NCI-H1092 (cell line): Measurements from ENCODE around the gene VWA8.
"Not testable (repeated sequence)": the region's sequence is repeated elsewhere in the genome, so short reads cannot be mapped to it uniquely, and the experiment has no call there.

Experiments
- DNase-seq: peaks from one replicate; lab custom pipeline; 2025; lab: John Stamatoyannopoulos, UW

VWA8 gene

GRCh38 chr13:41745496-41745895 lies 215.4 kb downstream of the VWA8 start:
- not testable (repeated sequence) for DNase-seq

- DNase-seq, result no peak
Measured at GRCh38 chr13:41742917-41743552, 217.9 kb downstream of the VWA8 start.

- DNase-seq, result no peak
Measured at GRCh38 chr13:41740479-41740878, 220.4 kb downstream of the VWA8 start.

- no peak for DNase-seq
Measured at GRCh38 chr13:41722684-41723535, 238.0 kb downstream of the VWA8 start.

DNA sequence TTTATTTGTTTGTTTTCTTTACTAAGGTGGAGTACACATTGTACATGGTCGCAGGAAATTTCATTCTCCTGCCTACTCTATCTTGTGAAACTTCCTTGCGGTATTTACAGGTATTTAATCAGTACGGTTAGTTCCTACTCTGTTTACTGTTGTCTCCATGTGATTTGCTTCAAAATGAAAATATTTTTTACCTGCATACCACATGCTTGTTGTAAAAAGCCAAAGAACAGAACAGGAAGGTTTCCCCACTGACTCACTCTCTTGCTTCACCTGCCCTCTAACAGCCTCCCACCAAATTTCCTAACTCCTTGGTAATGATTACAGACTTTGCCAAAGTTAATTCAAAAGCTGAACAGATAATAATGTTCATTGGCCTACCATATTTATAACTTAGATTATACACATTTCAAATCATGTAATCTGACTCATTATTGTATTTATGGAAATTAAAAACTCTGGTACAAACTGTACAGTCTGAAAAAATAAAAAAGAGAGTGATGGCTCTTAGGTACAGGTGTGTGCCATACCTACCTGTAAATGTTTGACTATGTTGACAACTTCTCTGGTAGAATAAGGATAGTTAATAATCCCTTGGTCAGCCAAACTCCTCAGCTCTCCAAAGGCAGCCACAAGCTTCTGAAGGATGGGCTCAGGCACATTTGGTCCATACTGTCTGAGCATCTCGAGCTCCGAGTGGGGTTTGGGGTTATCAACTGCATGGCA lies 239.9 kb downstream of the VWA8 start:
- DNase-seq, result no peak

- no peak for DNase-seq
Measured at GRCh38 chr13:41716236-41716635, 244.7 kb downstream of the VWA8 start.

DNA sequence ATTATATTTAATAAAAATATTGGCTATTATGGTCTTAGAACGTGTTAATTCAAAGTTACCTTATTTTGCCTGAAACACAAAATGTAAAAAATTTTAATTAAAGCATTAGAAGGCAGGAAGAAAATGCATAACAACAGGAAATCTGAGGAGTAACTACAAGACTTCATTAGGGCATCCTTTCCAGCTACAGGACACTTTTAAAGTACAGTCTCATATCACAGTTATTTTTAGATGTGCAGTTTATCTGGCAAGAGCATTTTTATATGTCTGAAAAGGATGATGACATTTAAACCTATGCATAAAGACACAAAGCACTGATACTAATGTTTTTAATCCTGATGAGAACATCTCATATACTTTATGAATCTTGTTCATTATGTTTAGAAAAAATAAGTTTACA lies 247.5 kb downstream of the VWA8 start:
- DNase-seq, result no peak

GRCh38 chr13:41710771-41711170 lies 250.1 kb downstream of the VWA8 start:
- DNase-seq, result no peak

DNA sequence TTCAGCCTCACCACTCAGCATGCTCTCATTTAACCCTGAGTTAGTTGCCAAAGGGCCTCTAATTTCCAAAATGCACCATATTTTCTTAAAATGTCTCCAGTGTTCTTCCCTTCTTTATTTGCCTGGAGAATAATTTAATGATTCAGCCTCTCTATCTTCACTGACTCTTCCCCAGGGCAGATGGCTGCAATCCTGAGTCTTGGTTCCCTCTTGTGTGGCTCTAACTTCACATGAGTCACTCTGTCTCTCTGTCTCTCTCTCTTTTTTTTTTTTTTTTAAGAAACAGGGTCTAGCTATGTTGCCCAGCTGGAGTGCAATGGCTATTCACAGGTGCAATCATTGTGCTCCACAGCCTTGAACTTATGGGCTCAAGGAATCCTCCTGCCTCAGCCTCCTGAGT lies 251.4 kb downstream of the VWA8 start:
- no peak for DNase-seq

DNA sequence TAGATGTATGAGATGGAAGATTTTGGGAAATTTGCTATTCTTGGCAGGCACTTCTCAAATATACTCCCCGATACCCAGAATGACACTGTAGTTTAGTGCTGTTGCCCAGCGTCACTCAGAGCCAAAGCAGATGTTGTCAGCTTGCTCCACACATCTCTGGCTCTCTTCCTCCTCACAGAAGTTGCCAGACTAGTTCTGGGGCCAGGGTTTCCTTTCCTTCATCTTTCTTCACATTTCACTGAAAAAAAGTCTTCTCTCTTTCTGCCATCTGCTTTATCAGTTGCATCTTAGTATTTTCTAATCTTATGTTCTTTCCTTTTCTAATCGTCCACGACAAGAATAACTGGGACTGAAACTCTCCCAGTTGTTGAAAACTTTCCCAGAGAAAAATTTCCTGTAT lies 252.2 kb downstream of the VWA8 start:
- no peak for DNase-seq

DNA sequence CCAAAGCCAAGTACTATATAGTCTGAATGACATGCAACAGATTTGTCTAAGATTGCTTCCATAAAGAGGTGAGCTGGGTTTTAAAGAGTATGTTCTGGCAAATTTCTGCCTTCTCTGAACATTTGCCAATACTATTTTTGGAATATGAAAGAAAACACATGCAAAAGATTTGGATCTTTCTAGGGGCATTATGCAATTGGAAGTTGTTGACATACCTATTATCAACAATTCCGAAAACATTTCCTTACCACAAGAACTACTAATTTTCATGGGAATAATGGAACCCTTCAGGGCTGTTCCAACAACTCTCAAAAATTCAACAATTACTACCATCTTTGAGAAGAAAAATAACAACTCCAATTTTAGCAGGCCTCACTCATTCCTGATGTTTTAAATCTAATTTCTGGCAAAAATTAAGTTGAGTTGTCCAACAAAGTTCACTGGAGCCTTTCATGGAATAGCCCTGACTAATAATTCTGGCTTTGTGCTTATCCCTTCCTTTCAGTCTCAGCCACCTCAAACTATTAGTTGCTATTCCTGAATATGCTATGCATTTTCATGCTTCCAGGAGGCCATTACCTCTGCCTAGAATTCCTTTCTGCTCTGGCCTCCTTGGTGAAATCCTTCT lies 253.6 kb downstream of the VWA8 start:
- DNase-seq, result no peak

DNA sequence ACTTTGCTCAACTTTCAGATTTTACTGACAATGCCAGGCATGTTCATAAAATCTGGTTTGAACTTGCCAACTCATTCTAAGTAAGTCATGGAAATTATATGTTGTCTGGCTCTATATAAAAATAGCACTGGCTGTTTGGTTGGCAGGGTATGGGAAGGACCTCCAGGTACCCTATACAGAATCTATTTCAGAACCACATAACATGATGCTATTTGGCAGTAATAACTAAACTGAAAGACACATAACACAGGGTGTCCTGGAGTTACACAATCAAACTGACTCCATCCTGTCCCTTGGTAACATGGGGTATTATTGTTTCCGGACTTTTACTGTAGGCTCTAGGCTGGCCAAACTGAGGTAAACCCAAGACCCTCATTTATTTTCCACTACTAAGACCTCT lies 254.8 kb downstream of the VWA8 start:
- no peak for DNase-seq

DNA sequence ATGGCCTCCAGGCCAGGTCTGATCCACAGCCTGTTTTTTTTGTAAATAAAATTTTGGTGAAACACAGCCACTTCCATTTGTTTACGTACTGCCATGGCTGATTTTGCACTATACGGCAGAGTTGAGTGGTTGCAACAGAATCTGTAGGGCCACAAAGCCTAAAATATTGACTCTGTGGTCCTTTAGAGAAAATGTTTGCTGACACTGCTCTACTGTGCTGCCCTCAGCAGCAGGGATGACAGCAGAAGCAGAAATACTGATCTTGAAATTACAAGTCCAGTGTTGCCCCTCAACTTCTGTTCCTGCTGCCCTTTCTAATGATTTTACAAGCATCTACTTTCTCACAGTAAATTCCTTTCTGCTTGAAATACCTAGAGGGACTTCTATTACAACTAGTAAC lies 258.4 kb downstream of the VWA8 start:
- no peak for DNase-seq

- DNase-seq, result no peak
Measured at GRCh38 chr13:41701676-41702075, 259.2 kb downstream of the VWA8 start.

- DNase-seq, result peak; percentile 85
Measured at GRCh38 chr13:41700790-41701310, 260.1 kb downstream of the VWA8 start.

GRCh38 chr13:41699759-41700158 lies 261.1 kb downstream of the VWA8 start:
- DNase-seq, result no peak

GRCh38 chr13:41697578-41697977 lies 263.3 kb downstream of the VWA8 start:
- no peak for DNase-seq

DNA sequence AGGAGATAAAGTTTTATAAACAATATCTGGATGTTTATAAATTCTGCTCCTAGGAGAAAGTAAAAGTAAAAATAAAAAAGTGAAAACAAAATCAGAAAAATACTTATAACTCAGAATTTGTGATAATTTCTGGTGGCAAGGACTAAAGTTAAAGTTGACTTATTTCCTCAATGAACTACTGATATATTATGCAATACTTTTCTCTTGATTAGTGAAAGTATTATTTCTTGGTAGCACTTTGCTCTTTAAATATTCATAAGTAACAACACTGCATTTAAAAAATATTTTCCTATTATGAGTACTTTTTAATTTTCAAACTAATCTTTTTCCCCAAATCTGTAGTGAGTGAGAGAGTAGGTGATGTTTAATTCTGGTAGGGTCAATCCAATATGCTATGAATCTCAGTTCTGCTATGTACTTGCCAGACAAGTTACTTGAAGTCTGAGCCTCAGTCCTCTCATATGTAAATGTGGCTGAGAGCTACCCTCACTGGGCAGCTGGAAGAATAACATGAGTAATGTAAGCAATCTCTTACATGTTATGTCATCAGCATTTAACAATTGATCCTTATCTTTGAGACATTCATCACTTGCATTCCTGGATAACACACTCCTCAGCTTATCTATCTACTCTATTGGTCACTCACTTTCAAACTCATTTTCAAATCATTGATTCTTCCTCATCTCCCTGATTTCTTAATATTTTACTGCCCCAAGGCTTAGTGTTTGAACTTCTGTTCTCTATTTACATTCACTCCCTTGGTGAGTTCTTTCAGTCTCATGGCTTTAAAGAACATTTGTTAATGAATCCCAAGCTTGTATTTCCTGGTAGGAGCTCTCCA lies 264.5 kb downstream of the VWA8 start:
- DNase-seq, result no peak

DNA sequence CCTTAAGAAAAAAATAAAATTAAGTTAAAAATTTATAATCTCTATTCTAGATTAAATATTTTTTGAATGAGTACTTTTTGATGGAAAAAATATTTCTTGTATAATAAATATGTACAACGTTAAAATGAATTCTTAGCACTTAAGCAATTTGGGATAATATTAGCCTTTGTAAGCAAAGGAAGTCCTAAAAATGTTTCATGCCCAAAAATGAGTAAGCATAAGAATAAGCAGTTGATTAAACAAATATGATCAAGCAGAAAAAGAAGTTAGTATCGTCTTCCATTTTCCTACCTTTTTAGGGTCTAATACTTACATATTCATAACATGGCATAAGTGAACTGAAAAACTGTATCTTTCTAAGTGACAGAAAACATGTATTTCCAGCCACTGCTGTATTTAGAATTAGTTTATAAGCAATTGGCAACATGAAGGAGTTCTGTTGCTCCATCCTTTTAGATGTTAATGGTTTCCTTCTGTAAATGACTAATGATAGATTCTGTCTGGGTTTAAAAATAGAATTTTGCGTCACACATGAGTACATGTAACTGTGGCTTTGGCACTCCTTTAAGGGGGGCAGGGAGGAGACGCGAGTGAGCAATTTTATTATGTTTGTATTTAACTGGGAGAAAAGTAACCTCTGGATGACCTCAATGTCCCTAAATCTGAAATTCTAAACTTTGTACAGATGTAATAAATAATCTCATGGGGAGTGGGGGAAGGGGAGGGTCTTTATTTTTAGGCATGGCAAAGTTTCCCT lies 266.2 kb downstream of the VWA8 start:
- peak; percentile 1 for DNase-seq

DNA sequence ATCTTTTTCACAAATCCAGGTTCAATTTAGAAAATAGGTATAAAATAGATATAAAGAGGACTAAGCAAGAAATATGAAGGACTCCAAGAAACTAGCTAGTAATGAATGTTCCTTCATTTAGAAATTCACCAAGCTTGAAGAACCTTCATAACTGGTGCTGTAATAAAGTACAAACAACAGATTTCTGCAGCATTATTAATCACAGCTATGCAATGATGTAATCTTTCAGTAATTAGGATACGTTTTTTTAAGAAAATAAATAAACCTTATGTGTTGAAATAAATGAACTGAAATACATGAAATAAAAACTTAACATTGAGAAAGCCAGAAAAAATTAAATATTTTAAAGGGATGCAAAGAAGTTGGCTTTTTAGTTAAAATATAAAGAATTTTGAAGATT lies 267.5 kb downstream of the VWA8 start:
- no peak for DNase-seq

- DNase-seq, result no peak
Measured at GRCh38 chr13:41691274-41691673, 269.6 kb downstream of the VWA8 start.
